ENCODE data around the gene PCNX2. TPM values are rescaled to one million over a fixed set of nuclear protein-coding genes. Genes with fewer than 3 reads are reported as not detected.

PCNX2 gene
- total and polyA plus RNA-seq, 2 donors: 7.7 to 10.0 TPM

DNA sequence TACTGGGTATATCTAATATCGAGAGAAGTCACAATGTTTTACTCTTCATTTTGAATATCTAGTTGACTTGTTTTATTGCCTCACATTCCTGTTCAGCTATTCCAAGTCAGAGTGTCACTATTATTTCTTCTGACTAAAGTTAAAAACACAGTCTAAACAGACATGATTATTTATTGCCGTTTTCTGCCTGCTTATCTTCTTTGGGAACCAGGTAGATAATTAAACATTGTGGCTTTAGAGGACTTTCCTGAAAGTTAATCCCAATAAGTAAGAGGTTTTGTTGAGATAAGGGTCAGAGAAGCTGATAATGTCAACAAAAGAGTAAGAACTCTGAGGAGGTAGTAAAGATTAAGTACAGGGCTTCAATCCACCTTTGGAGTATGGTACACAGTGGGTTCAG, 53.8 kb downstream of the PCNX2 start:
- WGBS: 64% methylated on average over 2 of the region's 2 CpGs
- no peak for DNase-seq (ENCODE audit: low read depth in 6 of 9, low spot score in 9 of 9)
- Histone ChIP-seq H3K36me3 (ENCODE audit: control insufficient read depth in 2 of 2, insufficient read depth in 2 of 2, low read length in 1 of 2) (no peaks in the 10 kb centered on the region), H3K4me1 (ENCODE audit: control insufficient read depth in 2 of 2, insufficient read depth in 2 of 2, low read length in 2 of 2) (no peaks in the 10 kb centered on the region), H3K27me3 (ENCODE audit: control insufficient read depth in 2 of 2, insufficient read depth in 1 of 2, low read length in 1 of 2) (no peaks in the 10 kb centered on the region), H3K9me3 (ENCODE audit: control insufficient read depth in 2 of 2, insufficient read depth in 1 of 2, low read length in 1 of 2) (no peaks in the 10 kb centered on the region), H3K27ac (ENCODE audit: low read depth in 1 of 2, low read length in 1 of 2) (no peak overlapping the region), H3K4me3 (ENCODE audit: low read length in 2 of 2) (no peak overlapping the region)

DNA sequence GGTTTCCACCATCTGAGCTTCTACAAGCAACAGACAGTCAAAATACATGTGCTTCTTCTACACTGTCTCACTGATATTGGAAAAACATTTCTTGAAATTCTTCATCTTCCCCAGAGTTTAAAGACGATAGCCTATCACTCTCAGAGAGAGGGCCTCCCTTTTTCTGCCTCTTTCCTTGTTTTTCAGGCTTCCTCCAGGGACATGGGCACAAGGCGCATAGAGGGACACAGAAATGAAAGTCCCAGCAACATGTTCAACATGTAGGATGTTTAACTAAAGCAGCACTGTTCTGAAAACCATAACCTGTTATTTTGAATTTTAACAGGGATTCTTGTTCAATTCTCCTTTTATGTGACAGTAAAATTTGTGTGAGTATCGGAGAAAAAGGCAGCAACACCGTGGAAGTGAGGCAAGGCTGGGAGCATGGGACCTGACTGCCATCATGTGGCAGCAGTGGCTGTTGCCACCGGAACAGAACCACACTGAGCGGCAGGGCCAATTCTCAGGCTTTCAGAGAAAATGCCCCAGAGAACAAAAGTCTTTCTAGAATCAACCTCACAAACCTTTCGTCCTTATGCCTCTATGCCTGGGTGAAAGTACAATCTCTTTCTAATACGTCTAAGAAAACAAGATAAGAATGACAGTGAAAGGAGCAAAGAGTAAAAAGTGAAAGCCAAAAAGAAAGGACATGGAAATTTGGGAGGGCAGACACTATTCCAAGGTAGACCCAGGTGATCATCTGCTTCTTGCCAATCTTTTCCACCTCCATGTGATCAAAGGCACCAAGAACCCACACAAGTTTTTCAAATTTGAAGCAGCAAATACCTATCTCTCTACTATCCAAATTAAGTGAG, 54.5 kb downstream of the PCNX2 start:
- no peaks in the 10 kb centered on the region for H3K27me3 ChIP-seq (ENCODE audit: control insufficient read depth in 2 of 2, insufficient read depth in 1 of 2, low read length in 1 of 2)
- DNase-seq (ENCODE audit: low read depth in 6 of 9, low spot score in 9 of 9): peak in 8 of 9 donors; percentile 18 to 69 (median 35)
- WGBS: 66% methylated on average over 8 of the region's 8 CpGs
- no peak overlapping the region for H3K27ac ChIP-seq (ENCODE audit: low read depth in 1 of 2, low read length in 1 of 2)
- no peaks in the 10 kb centered on the region for H3K4me1 ChIP-seq (ENCODE audit: control insufficient read depth in 2 of 2, insufficient read depth in 2 of 2, low read length in 2 of 2)
- H3K4me3 ChIP-seq (ENCODE audit: low read length in 2 of 2): no peak overlapping the region
- no peaks in the 10 kb centered on the region for H3K9me3 ChIP-seq (ENCODE audit: control insufficient read depth in 2 of 2, insufficient read depth in 1 of 2, low read length in 1 of 2)
- no peaks in the 10 kb centered on the region for H3K36me3 ChIP-seq (ENCODE audit: control insufficient read depth in 2 of 2, insufficient read depth in 2 of 2, low read length in 1 of 2)

- 96% methylated on average over 5 of the region's 5 CpGs for WGBS
- Histone ChIP-seq H3K27ac (ENCODE audit: low read depth in 1 of 2, low read length in 1 of 2) (no peak overlapping the region), H3K9me3 (ENCODE audit: control insufficient read depth in 2 of 2, insufficient read depth in 1 of 2, low read length in 1 of 2) (no peaks in the 10 kb centered on the region), H3K4me1 (ENCODE audit: control insufficient read depth in 2 of 2, insufficient read depth in 2 of 2, low read length in 2 of 2) (no peaks in the 10 kb centered on the region), H3K36me3 (ENCODE audit: control insufficient read depth in 2 of 2, insufficient read depth in 2 of 2, low read length in 1 of 2) (no peaks in the 10 kb centered on the region), H3K4me3 (ENCODE audit: low read length in 2 of 2) (no peak overlapping the region), H3K27me3 (ENCODE audit: control insufficient read depth in 2 of 2, insufficient read depth in 1 of 2, low read length in 1 of 2) (no peaks in the 10 kb centered on the region)
- no peak for DNase-seq (ENCODE audit: low read depth in 6 of 9, low spot score in 9 of 9)
Observed at GRCh38 chr1:233240371-233240770, 55.2 kb downstream of the PCNX2 start.

DNA sequence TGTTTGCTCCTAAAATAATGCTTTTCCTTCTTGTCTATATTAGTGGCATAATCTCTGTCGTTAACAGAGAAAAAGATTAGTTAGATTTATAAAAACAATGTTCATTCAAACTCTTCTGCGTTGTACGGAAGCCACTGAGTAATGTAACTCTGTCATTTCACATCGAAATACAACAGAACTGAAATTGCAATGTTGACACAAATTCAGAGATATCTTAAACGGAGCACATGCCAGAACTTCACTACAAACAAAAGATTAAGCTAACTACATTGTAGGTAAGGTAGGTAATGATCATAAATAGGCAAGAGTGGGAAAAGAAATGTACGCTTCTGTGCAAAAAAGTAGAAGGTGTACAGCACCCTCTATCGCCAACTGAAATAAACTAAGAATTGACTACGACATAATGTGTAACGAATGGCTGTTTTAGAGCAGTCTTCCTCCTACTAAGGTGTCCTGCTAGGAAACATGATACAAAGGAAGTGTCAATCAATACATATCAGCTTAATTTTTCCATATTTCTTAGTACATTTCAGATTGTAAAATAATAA, 56.6 kb downstream of the PCNX2 start:
- H3K27ac ChIP-seq (ENCODE audit: low read depth in 1 of 2, low read length in 1 of 2): no peak overlapping the region
- H3K4me1 ChIP-seq (ENCODE audit: control insufficient read depth in 2 of 2, insufficient read depth in 2 of 2, low read length in 2 of 2): no peaks in the 10 kb centered on the region
- no peaks in the 10 kb centered on the region for H3K36me3 ChIP-seq (ENCODE audit: control insufficient read depth in 2 of 2, insufficient read depth in 2 of 2, low read length in 1 of 2)
- H3K27me3 ChIP-seq (ENCODE audit: control insufficient read depth in 2 of 2, insufficient read depth in 1 of 2, low read length in 1 of 2): no peaks in the 10 kb centered on the region
- peak in 2 of 9 donors; percentile 12 to 32 for DNase-seq (ENCODE audit: low read depth in 6 of 9, low spot score in 9 of 9)
- H3K9me3 ChIP-seq (ENCODE audit: control insufficient read depth in 2 of 2, insufficient read depth in 1 of 2, low read length in 1 of 2): no peaks in the 10 kb centered on the region
- 95% methylated on average over 9 of the region's 9 CpGs for WGBS
- no peak overlapping the region for H3K4me3 ChIP-seq (ENCODE audit: low read length in 2 of 2)

- no peaks in the 10 kb centered on the region for H3K27me3 ChIP-seq (ENCODE audit: control insufficient read depth in 2 of 2, insufficient read depth in 1 of 2, low read length in 1 of 2)
- H3K4me1 ChIP-seq (ENCODE audit: control insufficient read depth in 2 of 2, insufficient read depth in 2 of 2, low read length in 2 of 2): no peaks in the 10 kb centered on the region
- H3K9me3 ChIP-seq (ENCODE audit: control insufficient read depth in 2 of 2, insufficient read depth in 1 of 2, low read length in 1 of 2): no peaks in the 10 kb centered on the region
- 96% methylated on average over 3 of the region's 3 CpGs for WGBS
- H3K4me3 ChIP-seq (ENCODE audit: low read length in 2 of 2): no peak overlapping the region
- H3K27ac ChIP-seq (ENCODE audit: low read depth in 1 of 2, low read length in 1 of 2): no peak overlapping the region
- no peaks in the 10 kb centered on the region for H3K36me3 ChIP-seq (ENCODE audit: control insufficient read depth in 2 of 2, insufficient read depth in 2 of 2, low read length in 1 of 2)
- no peak for DNase-seq (ENCODE audit: low read depth in 6 of 9, low spot score in 9 of 9)
Observed at GRCh38 chr1:233237647-233238046, 57.9 kb downstream of the PCNX2 start.

DNA sequence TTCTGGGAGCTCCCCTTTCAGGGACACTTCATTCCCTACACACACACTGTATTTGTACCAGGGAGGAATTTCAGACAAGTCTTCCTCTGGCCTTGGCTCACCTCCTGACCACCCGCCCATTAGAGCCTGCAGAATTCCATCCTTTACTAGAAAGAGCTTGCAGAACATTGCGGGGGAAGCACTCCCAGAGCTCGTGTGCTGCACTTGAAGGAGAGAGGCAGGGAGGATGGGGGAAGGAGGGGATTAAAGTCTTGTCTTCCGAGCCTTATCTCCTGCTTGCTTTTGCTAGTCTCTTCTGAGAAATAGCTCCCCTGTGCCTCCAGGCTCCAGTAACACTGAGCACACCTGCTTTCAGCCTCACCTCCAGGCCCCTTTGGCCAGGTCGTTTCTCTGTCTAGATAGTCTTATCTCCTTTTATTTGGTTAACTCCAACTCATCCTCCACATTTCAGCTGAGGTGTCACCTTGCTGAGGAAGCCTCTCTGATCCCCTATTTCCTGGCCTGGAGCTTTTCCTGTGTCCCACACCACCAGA, 62.0 kb downstream of the PCNX2 start:
- no peak for DNase-seq (ENCODE audit: low read depth in 6 of 9, low spot score in 9 of 9)
- no peaks in the 10 kb centered on the region for H3K27me3 ChIP-seq (ENCODE audit: control insufficient read depth in 2 of 2, insufficient read depth in 1 of 2, low read length in 1 of 2)
- no peaks in the 10 kb centered on the region for H3K4me1 ChIP-seq (ENCODE audit: control insufficient read depth in 2 of 2, insufficient read depth in 2 of 2, low read length in 2 of 2)
- no peaks in the 10 kb centered on the region for H3K9me3 ChIP-seq (ENCODE audit: control insufficient read depth in 2 of 2, insufficient read depth in 1 of 2, low read length in 1 of 2)
- no peaks in the 10 kb centered on the region for H3K36me3 ChIP-seq (ENCODE audit: control insufficient read depth in 2 of 2, insufficient read depth in 2 of 2, low read length in 1 of 2)
- WGBS: 95% methylated on average over 5 of the region's 5 CpGs
- no peak overlapping the region for H3K4me3 ChIP-seq (ENCODE audit: low read length in 2 of 2)
- H3K27ac ChIP-seq (ENCODE audit: low read depth in 1 of 2, low read length in 1 of 2): no peak overlapping the region

GRCh38 chr1:233230011-233230410, 65.5 kb downstream of the PCNX2 start:
- Histone ChIP-seq H3K36me3 (ENCODE audit: control insufficient read depth in 2 of 2, insufficient read depth in 2 of 2, low read length in 1 of 2) (no peaks in the 10 kb centered on the region), H3K9me3 (ENCODE audit: control insufficient read depth in 2 of 2, insufficient read depth in 1 of 2, low read length in 1 of 2) (no peaks in the 10 kb centered on the region), H3K4me1 (ENCODE audit: control insufficient read depth in 2 of 2, insufficient read depth in 2 of 2, low read length in 2 of 2) (no peaks in the 10 kb centered on the region), H3K4me3 (ENCODE audit: low read length in 2 of 2) (no peak overlapping the region), H3K27me3 (ENCODE audit: control insufficient read depth in 2 of 2, insufficient read depth in 1 of 2, low read length in 1 of 2) (no peaks in the 10 kb centered on the region), H3K27ac (ENCODE audit: low read depth in 1 of 2, low read length in 1 of 2) (no peak overlapping the region)
- WGBS: 96% methylated on average over 2 of the region's 2 CpGs
- no peak for DNase-seq (ENCODE audit: low read depth in 6 of 9, low spot score in 9 of 9)

DNA sequence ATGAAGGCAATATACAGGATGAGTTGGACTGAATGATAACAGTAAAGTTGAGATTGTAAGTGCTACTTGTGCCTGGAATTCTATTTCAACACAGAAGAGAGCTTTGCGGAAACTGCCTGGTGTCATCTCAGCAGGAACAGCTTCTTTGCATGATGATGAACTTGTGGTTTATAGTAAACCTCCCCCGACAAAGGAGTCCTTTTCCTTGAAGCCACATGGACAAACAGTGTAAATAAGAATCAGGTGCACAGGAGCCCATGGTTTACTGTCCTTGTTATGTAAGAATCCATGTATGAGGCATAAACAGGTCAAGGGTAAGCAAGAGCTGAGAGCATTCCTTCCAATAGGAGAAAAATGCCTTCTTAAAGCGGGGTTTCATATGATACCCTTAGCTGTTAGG, 66.2 kb downstream of the PCNX2 start:
- 94% methylated on average over 3 of the region's 3 CpGs for WGBS

GRCh38 chr1:233227930-233228465, 67.5 kb downstream of the PCNX2 start:
- Histone ChIP-seq H3K27me3 (ENCODE audit: control insufficient read depth in 2 of 2, insufficient read depth in 1 of 2, low read length in 1 of 2) (no peaks in the 10 kb centered on the region), H3K36me3 (ENCODE audit: control insufficient read depth in 2 of 2, insufficient read depth in 2 of 2, low read length in 1 of 2) (no peaks in the 10 kb centered on the region), H3K4me1 (ENCODE audit: control insufficient read depth in 2 of 2, insufficient read depth in 2 of 2, low read length in 2 of 2) (no peaks in the 10 kb centered on the region), H3K9me3 (ENCODE audit: control insufficient read depth in 2 of 2, insufficient read depth in 1 of 2, low read length in 1 of 2) (no peaks in the 10 kb centered on the region), H3K27ac (ENCODE audit: low read depth in 1 of 2, low read length in 1 of 2) (no peak overlapping the region), H3K4me3 (ENCODE audit: low read length in 2 of 2) (no peak overlapping the region)
- 95% methylated on average over 4 of the region's 4 CpGs for WGBS
- DNase-seq (ENCODE audit: low read depth in 6 of 9, low spot score in 9 of 9): no peak

More for the DNA sequence above, 66.2 kb downstream of the PCNX2 start:
- Histone ChIP-seq H3K4me1 (ENCODE audit: control insufficient read depth in 2 of 2, insufficient read depth in 2 of 2, low read length in 2 of 2) (no peaks in the 10 kb centered on the region), H3K27me3 (ENCODE audit: control insufficient read depth in 2 of 2, insufficient read depth in 1 of 2, low read length in 1 of 2) (no peaks in the 10 kb centered on the region), H3K4me3 (ENCODE audit: low read length in 2 of 2) (no peak overlapping the region), H3K36me3 (ENCODE audit: control insufficient read depth in 2 of 2, insufficient read depth in 2 of 2, low read length in 1 of 2) (no peaks in the 10 kb centered on the region), H3K27ac (ENCODE audit: low read depth in 1 of 2, low read length in 1 of 2) (no peak overlapping the region), H3K9me3 (ENCODE audit: control insufficient read depth in 2 of 2, insufficient read depth in 1 of 2, low read length in 1 of 2) (no peaks in the 10 kb centered on the region)
- no peak for DNase-seq (ENCODE audit: low read depth in 6 of 9, low spot score in 9 of 9)

Measured in thymus (tissue), 11 donors.